ENCODE data around the gene PRDM1. TPM values are rescaled to one million over a fixed set of nuclear protein-coding genes. Genes with fewer than 3 reads are reported as not detected.

The PRDM1 gene
- total RNA-seq, 4 donors from 2014 or later = 7.0 to 20.8 (median 10.3) TPM

DNA sequence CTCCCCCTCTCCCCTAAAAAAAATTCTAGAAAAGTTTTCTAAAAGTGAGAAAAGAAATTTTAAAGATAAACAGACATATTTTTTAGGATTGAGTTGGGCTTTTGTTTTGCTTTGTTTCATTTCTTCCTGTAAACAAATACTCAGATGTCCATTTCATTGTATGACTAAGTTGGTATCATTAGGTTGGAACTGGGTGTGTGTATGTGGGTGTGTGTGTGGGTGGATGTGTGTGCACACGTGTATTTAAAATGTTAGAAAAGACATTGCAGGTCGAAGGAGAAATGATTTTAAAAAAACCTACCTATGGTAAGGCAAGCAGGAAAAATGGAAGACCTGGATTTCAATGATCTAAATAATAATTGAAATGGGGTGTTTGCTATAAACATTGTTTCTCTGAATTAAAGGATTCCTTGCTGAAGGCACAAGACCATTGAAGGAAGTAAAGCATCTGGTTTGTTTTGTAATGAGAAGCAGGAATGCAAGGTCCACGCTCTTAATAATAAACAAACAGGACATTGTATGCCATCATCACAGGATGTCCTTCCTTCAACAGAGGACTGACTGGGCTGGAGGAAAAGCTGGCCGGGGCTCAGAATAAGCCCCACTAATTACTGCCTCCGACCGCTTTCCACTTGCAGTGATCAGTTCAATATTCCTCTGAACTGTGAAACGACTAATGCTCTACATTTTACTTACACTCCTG, 996 bp upstream of the PRDM1 start:
- ATAC-seq (ENCODE audit: low FRiP score) (no peak), DNase-seq (ENCODE audit: low spot score) (no peak)

DNA sequence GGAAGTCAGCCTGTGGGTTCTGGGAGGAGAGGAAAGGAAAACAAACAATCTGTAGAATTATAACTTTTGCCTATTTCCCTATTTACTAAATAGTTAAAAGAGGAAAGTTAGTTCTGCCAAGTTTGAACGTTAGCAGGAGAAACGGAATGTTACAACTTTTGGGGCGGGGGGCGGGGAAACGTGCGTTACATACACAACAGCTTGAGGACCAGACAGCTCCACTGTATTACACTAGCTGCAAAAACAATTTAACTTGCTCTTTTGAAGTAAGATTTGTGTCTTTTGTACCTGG, 498 bp upstream of the PRDM1 start:
- no peak for DNase-seq (ENCODE audit: low spot score)
- TF ChIP-seq, protein P1, sequence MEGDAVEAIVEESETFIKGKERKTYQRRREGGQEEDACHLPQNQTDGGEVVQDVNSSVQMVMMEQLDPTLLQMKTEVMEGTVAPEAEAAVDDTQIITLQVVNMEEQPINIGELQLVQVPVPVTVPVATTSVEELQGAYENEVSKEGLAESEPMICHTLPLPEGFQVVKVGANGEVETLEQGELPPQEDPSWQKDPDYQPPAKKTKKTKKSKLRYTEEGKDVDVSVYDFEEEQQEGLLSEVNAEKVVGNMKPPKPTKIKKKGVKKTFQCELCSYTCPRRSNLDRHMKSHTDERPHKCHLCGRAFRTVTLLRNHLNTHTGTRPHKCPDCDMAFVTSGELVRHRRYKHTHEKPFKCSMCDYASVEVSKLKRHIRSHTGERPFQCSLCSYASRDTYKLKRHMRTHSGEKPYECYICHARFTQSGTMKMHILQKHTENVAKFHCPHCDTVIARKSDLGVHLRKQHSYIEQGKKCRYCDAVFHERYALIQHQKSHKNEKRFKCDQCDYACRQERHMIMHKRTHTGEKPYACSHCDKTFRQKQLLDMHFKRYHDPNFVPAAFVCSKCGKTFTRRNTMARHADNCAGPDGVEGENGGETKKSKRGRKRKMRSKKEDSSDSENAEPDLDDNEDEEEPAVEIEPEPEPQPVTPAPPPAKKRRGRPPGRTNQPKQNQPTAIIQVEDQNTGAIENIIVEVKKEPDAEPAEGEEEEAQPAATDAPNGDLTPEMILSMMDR (IDR thresholded peaks at IDR 0.05) = no peak
- ATAC-seq (ENCODE audit: low FRiP score) = no peak

More for the DNA sequence above, 996 bp upstream of the PRDM1 start:
- TF ChIP-seq, protein P1 (IDR thresholded peaks at IDR 0.05) = no peak

DNA sequence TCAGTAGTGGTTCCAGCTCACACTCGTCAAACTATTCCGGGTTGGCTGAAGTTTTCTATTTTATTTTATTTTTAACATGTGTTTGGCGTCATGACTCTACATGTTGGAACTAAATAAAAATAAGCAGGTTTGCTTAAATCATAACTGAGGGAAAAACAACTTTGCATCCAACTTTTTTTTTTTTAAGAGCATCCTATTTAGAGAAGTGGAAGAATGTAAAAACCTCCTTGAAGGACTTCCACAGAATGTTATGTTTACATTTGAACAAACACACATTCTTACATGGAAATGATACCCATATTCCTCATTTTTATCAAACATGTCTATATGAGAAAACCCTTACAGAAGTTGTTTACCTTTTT, 659 bp downstream of the PRDM1 start:
- TF ChIP-seq, protein P1 (IDR thresholded peaks at IDR 0.05) = no peak
- ATAC-seq (ENCODE audit: low FRiP score) (no peak), DNase-seq (ENCODE audit: low spot score) (no peak)

DNA sequence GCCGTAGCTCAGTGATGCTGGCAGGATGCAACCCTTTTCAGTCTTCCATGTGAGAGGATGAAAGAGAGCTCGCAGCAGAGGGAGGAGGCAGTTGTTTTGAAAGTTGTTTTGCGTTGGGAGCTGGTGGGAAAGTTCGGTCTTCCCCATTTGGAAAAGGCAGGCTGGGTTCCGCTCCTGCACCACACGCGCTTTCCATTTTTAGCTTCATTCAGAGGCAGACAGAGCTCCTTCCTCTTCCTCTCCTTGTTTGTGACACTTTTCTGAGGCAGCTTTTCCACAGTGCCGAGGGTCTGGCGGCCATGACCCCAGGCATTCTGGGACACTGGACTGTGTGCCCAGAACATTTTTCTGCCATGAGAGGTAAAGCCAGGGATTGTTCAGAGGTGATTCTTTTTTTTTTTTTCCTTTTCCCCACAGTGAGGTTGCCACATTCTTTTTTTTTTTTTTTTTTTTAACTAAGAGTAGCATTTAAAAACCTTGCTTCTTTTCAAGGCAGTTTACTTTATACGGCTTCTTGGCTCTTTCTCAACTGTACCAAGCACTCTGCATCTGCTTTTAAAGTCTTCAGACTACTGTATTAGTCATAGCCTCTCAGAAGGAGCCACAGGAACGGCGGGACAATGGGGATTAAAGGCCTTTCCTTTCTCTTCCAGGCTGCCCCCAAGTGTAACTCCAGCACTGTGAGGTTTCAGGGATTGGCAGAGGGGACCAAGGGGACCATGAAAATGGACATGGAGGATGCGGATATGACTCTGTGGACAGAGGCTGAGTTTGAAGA, 1.6 kb downstream of the PRDM1 start:
- TF ChIP-seq, protein P1 (IDR thresholded peaks at IDR 0.05) = no peak
- DNase-seq (ENCODE audit: low spot score) (no peak), ATAC-seq (ENCODE audit: low FRiP score) (no peak)

DNA sequence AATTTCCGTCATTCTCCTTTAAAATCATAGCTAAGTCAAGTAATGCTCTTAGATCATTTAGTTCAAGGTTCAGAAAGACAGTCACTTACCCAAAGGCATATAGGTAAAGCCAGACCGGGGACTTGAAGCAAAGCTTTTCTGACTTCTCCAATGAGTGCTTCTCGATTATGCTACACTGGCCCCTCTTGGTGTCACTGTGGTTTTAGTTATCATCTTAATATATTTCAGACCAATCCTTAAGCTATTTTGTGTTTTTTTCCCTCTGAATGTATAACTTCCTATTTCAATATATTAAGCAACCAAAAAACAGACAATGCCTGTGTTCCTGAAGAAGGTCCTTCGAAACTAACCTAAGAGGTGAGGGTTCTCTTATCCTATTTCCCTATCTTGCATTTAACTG, 3.9 kb downstream of the PRDM1 start:
- TF ChIP-seq, protein P1 (IDR thresholded peaks at IDR 0.05) = no peak
- DNase-seq (ENCODE audit: low spot score) (no peak), ATAC-seq (ENCODE audit: low FRiP score) (no peak)

DNA sequence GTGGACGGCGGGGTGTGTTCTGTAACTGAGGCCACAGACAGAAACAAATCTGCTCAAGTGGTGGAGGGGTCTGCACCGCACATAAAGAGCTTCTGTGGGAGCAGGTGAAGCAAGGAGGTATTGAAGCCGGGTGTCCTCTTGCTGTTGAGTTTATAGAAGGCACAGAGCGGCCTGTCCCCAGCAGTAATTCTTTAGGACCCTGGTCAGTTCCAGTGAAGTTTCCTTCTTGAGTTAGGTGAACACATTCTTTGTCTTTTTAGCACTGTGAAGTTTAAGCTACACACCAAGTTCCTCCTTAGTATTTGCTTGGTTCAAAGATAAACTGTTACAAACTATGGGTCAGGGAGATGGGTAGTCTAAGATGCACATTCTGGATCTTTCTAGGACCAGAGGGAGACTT, 6.1 kb downstream of the PRDM1 start:
- ATAC-seq (ENCODE audit: low FRiP score) (no peak), DNase-seq (ENCODE audit: low spot score) (no peak)
- TF ChIP-seq, protein P1 (IDR thresholded peaks at IDR 0.05) = no peak
